Brain pericyte (primary cell): ENCODE results near the gene GALNTL6.

Experiments used
- DNase-seq: peaks from one replicate; pipeline ENCODE4 v3.0.0-alpha.2; 2012; ENCODE audit warnings: low read depth, low spot score

GALNTL6 gene

GRCh38 chr4:173056271-173056670 is 1243.1 kb downstream of the GALNTL6 start:
- no peak for DNase-seq

DNA sequence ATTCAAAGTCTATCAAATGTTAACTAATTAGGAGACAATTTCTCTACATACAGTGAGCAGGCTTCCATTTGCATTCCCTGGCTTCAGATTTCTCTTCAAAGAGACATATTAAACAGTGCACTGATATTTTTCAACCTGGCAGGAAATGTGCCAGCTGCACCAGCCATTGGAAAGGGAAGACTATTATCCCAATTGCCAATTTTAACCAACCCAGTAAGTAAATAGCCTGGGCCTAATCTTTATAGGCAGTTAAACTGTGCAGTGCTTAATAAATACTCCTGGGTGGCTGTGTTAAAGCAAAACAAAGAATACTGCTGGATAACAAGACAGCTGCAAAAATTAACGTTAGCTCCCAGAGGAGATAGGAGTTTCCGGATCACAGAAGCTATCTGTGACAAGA is 1243.5 kb downstream of the GALNTL6 start:
- DNase-seq = no peak

- no peak for DNase-seq
Observed at GRCh38 chr4:173057442-173057841, 1244.2 kb downstream of the GALNTL6 start.

DNA sequence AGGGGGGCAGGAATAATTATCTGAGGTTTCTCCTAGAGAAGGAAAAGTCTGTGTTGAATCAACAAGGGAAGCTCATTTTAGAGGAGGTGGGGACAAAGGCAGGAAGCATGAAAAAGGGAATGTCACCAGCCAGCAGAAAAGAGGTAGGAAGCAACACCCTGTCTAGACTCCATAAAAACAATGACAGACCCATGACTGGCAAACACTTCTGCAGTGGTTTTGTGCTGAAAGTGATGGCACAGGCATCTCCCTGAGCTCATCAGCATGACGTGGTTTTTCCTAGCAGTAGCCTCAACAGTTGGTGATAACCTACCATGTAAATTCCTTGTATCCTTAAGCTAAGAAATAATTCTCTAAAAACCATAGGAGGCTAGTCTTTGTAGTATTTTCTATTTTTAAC is 1244.7 kb downstream of the GALNTL6 start:
- no peak for DNase-seq

- DNase-seq = no peak
Observed at GRCh38 chr4:173061160-173061559, 1248.0 kb downstream of the GALNTL6 start.

- no peak for DNase-seq
Observed at GRCh38 chr4:173073939-173074500, 1260.8 kb downstream of the GALNTL6 start.

DNA sequence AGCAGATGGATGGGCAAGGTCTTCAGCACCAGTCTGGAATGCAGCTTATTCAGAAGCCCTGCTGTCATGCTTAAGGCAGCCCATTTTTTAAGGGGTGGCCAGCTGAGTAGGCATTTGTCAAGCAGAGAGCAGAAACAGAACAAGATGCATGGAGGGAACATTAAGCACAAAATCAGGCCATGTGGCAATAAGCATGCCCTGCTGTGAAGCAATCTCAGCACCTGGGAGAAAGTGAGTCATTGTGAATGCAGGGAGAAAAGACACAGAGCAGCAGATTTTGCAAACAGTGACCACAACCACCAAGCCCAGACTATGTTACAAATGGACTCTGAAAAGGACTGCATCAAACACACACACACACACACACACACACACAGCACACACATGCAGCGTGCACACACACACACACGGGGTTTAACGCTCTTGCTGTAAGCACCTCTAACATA is 1261.3 kb downstream of the GALNTL6 start:
- peak; percentile 82 for DNase-seq

GRCh38 chr4:173076903-173077634 is 1263.9 kb downstream of the GALNTL6 start:
- DNase-seq = no peak

DNA sequence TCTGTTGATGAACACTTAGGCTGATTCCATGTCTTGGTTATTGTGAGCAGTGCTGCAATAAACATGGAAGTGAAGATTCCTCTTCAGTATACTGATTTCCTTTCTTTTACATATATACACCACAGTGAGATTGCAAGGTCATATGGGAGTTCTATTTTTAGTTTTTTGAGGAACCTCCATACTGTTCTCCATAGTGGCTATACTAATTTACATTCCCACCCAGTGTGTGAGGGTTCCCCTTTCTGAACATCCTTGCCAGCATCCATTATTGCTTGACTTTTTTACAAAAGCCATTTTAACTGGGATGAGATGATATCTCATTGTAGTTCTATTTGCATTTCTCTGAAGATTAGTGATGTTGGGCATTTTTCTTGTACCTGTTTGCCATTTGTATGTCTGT is 1274.9 kb downstream of the GALNTL6 start:
- no peak for DNase-seq
